Measurements from ENCODE around the gene LMTK2. TPM values are rescaled to one million over a fixed set of nuclear protein-coding genes. Genes with fewer than 3 reads are reported as not detected.
"Not testable (repeated sequence)": the region's sequence is repeated elsewhere in the genome, so short reads cannot be mapped to it uniquely, and the experiment has no call there.

The LMTK2 gene
- total and polyA plus RNA-seq, 4 donors, result 15.2 to 29.3 (median 22.2) TPM

DNA sequence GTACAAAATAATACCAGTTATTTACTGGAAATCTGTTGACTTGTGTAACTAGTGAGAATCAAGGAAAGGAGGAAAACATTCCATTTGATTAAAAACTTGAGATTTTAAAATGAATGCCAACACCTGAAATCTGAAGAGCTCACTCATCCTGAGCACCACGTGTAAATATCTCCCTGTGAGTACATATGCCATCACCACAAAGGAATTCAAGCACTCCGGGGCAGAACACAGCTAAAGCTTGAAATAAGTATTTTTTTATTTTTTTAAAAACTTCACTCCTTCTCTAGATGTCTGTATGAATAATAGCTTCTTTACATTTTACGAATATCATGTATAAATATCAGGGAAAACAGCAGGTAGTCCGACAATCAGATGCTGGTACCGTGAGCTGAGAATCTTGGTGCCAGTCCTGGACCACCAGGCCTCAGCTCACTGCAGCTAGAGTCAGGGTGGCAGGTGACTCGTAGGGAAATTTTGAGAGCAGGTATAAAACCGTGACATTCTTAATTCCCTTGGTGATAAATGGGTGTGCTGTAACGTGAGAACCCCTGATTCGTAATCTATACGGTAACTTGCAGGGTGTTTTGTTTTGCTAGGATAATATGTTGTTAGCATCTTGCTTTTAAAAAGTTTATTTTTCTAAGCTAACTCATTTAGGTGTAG, 12.7 kb downstream of the LMTK2 start:
- WGBS (ENCODE audit: insufficient coverage), result 94% methylated on average over 7 of the region's 10 CpGs
- H3K4me1 ChIP-seq (ENCODE audit: control insufficient read depth, insufficient read depth, low read length), result peaks cover 10% of the 10 kb centered on the region
- no peak for DNase-seq (ENCODE audit: low read depth in 4 of 6, low spot score in 6 of 6)

DNA sequence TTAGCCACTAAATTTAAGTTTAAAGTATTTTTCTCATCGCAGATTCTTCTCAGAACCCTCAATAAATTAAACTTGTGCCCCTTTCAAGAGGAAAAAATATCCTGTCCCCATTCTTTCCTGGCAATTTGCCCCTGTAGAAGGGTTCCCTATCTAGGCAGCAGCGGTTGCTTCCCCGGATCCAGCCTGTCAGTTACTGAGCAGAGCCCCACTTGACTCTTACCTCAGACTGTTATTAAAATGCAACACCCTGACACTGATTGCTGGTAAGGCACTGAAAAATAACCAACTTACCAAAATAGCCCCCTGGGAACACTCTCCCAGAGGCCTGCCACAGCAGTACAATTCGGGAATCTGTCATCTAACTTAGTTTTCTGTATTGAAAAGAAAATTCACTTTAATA, 13.9 kb downstream of the LMTK2 start:
- no peaks in the 10 kb centered on the region for H3K36me3 ChIP-seq (ENCODE audit: control insufficient read depth, insufficient read depth, low read length)
- no peak overlapping the region for H3K4me3 ChIP-seq (ENCODE audit: low read depth, low read length)
- no peaks in the 10 kb centered on the region for H3K9me3 ChIP-seq (ENCODE audit: control insufficient read depth, insufficient read depth, low read length)
- no peak for DNase-seq (ENCODE audit: low read depth in 4 of 6, low spot score in 6 of 6)
- no peak overlapping the region for H3K27ac ChIP-seq (ENCODE audit: low read depth, low read length)
- H3K27me3 ChIP-seq (ENCODE audit: control insufficient read depth, insufficient read depth, low read length), result no peaks in the 10 kb centered on the region
- 61% methylated on average over 3 of the region's 4 CpGs for WGBS (ENCODE audit: insufficient coverage)
- H3K4me1 ChIP-seq (ENCODE audit: control insufficient read depth, insufficient read depth, low read length), result peaks cover 10% of the 10 kb centered on the region

More for the DNA sequence above, 12.7 kb downstream of the LMTK2 start:
- no peak overlapping the region for H3K4me3 ChIP-seq (ENCODE audit: low read depth, low read length)
- peaks cover 3% of the 10 kb centered on the region for H3K36me3 ChIP-seq (ENCODE audit: control insufficient read depth, insufficient read depth, low read length)
- no peaks in the 10 kb centered on the region for H3K27me3 ChIP-seq (ENCODE audit: control insufficient read depth, insufficient read depth, low read length)
- H3K9me3 ChIP-seq (ENCODE audit: control insufficient read depth, insufficient read depth, low read length), result no peaks in the 10 kb centered on the region
- no peak overlapping the region for H3K27ac ChIP-seq (ENCODE audit: low read depth, low read length)

DNA sequence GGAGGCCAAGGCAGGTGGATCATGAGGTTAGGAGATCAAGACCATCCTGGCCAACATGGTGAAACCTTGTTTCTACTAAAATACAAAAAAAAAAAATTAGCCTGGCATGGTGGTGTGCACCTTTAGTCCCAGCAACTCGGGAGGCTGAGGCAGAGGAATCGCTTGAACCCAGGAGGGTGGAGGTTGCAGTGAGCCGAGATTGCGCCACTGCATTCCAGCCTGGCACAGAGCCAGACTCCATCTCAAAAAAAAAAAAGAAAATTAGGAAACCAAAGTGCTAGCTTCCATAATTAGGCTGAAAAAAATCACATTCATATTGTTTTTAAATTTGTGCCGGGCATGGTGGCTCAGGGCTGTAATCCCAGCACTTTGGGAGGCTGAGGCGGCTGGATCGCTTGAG, 14.7 kb downstream of the LMTK2 start:
- not testable (repeated sequence) for H3K27ac ChIP-seq (ENCODE audit: low read depth, low read length); DNase-seq (ENCODE audit: low read depth in 4 of 6, low spot score in 6 of 6); H3K9me3 ChIP-seq (ENCODE audit: control insufficient read depth, insufficient read depth, low read length); H3K36me3 ChIP-seq (ENCODE audit: control insufficient read depth, insufficient read depth, low read length); H3K4me3 ChIP-seq (ENCODE audit: low read depth, low read length); H3K27me3 ChIP-seq (ENCODE audit: control insufficient read depth, insufficient read depth, low read length)
- peaks cover 10% of the 10 kb centered on the region for H3K4me1 ChIP-seq (ENCODE audit: control insufficient read depth, insufficient read depth, low read length)
- 100% methylated on average over 4 of the region's 7 CpGs for WGBS (ENCODE audit: insufficient coverage)

DNA sequence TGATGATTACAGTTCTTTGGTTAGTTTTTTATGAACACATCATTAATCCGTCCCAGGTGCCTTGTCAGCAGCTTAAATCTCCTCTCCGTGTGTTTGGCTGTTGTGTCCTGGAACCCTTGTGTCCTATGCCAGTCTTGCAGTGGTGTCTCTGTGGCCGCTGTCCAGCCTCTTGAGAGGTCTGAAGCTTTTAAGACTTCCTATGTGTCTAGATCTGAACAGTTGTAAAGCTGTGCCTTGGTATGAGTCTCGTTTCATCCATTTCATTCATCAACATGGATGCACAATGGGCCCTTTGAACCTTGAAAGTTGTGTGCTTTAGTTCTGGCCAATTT, 16.7 kb downstream of the LMTK2 start:
- Histone ChIP-seq H3K27ac (ENCODE audit: low read depth, low read length) (no peak overlapping the region), H3K4me3 (ENCODE audit: low read depth, low read length) (no peak overlapping the region), H3K27me3 (ENCODE audit: control insufficient read depth, insufficient read depth, low read length) (no peaks in the 10 kb centered on the region), H3K4me1 (ENCODE audit: control insufficient read depth, insufficient read depth, low read length) (peaks cover 10% of the 10 kb centered on the region), H3K9me3 (ENCODE audit: control insufficient read depth, insufficient read depth, low read length) (no peaks in the 10 kb centered on the region), H3K36me3 (ENCODE audit: control insufficient read depth, insufficient read depth, low read length) (no peaks in the 10 kb centered on the region)
- DNase-seq (ENCODE audit: low read depth in 4 of 6, low spot score in 6 of 6), result peak in 1 of 6 donors; percentile 1
- 20% methylated on average over 1 of the region's 4 CpGs for WGBS (ENCODE audit: insufficient coverage)

DNA sequence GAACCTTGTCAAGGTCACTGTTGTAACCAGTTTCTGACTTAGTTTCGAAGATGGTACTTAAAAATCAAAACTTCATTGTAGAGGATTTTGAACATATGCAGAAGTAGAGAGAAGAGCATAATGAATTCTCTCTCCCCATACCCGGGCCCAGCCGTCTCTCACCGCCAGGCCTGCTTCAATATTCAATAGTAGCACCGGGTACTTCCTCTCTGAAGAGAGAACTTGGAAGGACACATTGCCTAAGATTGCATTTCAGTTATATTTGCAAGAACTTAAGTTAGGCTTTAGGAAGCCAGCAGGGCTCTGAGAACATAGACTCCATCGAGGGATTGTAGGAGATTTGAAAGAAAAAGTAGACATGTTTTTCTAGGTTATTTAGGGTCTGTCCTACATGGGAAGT, 19.1 kb downstream of the LMTK2 start:
- Histone ChIP-seq H3K27me3 (ENCODE audit: control insufficient read depth, insufficient read depth, low read length) (no peaks in the 10 kb centered on the region), H3K9me3 (ENCODE audit: control insufficient read depth, insufficient read depth, low read length) (no peaks in the 10 kb centered on the region), H3K4me3 (ENCODE audit: low read depth, low read length) (no peak overlapping the region), H3K4me1 (ENCODE audit: control insufficient read depth, insufficient read depth, low read length) (peaks cover 10% of the 10 kb centered on the region), H3K36me3 (ENCODE audit: control insufficient read depth, insufficient read depth, low read length) (no peaks in the 10 kb centered on the region), H3K27ac (ENCODE audit: low read depth, low read length) (no peak overlapping the region)
- DNase-seq (ENCODE audit: low read depth in 4 of 6, low spot score in 6 of 6), result no peak
- no CpG with 5 or more reads among the region's 6 CpGs for WGBS (ENCODE audit: insufficient coverage)

DNA sequence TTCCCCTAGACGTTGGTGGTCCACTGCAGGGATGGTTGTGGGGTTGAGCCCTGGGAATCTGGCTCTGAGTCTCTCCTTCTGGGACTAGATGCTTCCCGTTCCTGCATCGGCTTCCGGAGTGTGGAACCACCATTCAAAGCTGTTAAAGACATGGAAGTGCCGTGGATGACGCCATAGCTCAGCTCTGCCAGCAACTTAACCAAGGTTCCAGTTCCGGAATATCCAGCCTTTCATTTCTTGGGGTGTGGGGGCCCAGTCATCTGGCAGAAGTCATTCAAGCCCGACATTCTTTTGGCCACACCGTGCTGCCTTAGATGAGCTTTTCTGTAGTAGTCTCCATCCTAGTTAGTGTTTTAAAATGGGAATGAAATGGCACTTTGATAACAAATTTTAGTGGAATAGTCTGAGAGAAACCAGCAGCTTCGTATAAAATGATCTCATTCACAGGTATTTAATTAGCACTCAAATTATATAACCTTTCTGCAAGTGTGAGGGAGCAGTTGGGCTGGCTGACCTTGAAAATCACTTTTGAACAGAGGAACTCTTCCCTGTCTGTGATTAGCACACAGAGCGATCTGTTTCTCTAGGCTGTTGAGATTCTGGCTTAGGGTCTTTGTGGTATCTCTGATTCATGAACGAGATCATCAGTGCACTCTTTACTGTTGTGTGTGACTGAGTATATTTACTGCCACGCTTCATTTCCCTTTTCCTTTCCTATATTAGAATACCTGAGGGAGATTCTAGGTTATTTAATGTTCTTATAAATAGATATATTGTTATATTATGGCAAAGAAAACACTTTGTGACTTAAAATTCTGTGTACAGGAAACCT, 19.9 kb downstream of the LMTK2 start:
- Histone ChIP-seq H3K36me3 (ENCODE audit: control insufficient read depth, insufficient read depth, low read length) (no peaks in the 10 kb centered on the region), H3K4me1 (ENCODE audit: control insufficient read depth, insufficient read depth, low read length) (peaks cover 10% of the 10 kb centered on the region), H3K9me3 (ENCODE audit: control insufficient read depth, insufficient read depth, low read length) (no peaks in the 10 kb centered on the region), H3K4me3 (ENCODE audit: low read depth, low read length) (no peak overlapping the region), H3K27me3 (ENCODE audit: control insufficient read depth, insufficient read depth, low read length) (no peaks in the 10 kb centered on the region), H3K27ac (ENCODE audit: low read depth, low read length) (no peak overlapping the region)
- DNase-seq (ENCODE audit: low read depth in 4 of 6, low spot score in 6 of 6), result peak in 1 of 6 donors; percentile 2
- 94% methylated on average over 8 of the region's 13 CpGs for WGBS (ENCODE audit: insufficient coverage)

DNA sequence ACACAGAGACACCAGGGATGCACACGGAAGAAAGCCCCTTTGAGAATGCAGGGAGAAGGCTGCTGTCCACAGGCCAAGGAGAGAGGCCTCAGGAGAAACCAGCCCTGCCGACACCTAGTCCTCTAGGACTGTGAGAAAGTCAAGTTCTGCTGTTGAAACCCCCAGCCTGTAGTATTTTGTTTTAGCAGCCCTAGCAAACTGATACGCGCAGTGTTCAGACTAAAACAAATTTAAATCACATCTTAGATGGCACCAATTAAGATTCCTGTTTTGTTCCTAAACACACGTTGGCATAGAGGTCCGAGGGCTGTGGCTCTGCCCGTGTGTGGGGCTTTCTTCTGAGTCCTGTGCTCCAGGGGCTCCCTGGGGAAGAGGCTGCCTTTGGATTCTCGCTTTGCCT, 21.7 kb downstream of the LMTK2 start:
- H3K27me3 ChIP-seq (ENCODE audit: control insufficient read depth, insufficient read depth, low read length), result no peaks in the 10 kb centered on the region
- H3K4me3 ChIP-seq (ENCODE audit: low read depth, low read length), result no peak overlapping the region
- peaks cover 6% of the 10 kb centered on the region for H3K4me1 ChIP-seq (ENCODE audit: control insufficient read depth, insufficient read depth, low read length)
- DNase-seq (ENCODE audit: low read depth in 4 of 6, low spot score in 6 of 6), result no peak
- H3K27ac ChIP-seq (ENCODE audit: low read depth, low read length), result no peak overlapping the region
- no peaks in the 10 kb centered on the region for H3K36me3 ChIP-seq (ENCODE audit: control insufficient read depth, insufficient read depth, low read length)
- whole genome bisulfite sequencing (ENCODE audit: insufficient coverage), result 89% methylated on average over 5 of the region's 8 CpGs
- no peaks in the 10 kb centered on the region for H3K9me3 ChIP-seq (ENCODE audit: control insufficient read depth, insufficient read depth, low read length)

DNA sequence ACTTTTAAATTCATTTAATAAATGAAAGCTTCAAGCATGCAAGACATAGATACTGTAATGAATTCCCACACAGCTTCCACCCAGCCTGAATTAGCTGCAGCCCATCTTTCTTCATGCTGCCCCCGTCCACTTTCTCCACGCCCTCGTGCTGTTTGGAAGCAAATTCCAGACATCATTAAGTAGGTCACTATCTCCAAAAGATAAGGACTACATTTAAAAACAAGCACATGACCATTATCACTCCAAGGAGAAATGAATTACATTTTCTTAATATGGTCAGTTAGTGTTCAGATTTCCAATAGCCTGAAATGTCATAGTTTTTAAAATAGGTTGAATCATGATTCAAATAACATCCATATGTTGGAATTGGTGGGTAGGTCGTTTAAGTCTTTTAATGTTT, 24.3 kb downstream of the LMTK2 start:
- whole genome bisulfite sequencing (ENCODE audit: insufficient coverage), result 80% methylated on average over 1 of the region's 4 CpGs
- H3K4me1 ChIP-seq (ENCODE audit: control insufficient read depth, insufficient read depth, low read length), result peaks cover 5% of the 10 kb centered on the region
- H3K27me3 ChIP-seq (ENCODE audit: control insufficient read depth, insufficient read depth, low read length), result no peaks in the 10 kb centered on the region
- no peaks in the 10 kb centered on the region for H3K9me3 ChIP-seq (ENCODE audit: control insufficient read depth, insufficient read depth, low read length)
- no peak overlapping the region for H3K4me3 ChIP-seq (ENCODE audit: low read depth, low read length)
- no peak overlapping the region for H3K27ac ChIP-seq (ENCODE audit: low read depth, low read length)
- no peaks in the 10 kb centered on the region for H3K36me3 ChIP-seq (ENCODE audit: control insufficient read depth, insufficient read depth, low read length)
- no peak for DNase-seq (ENCODE audit: low read depth in 4 of 6, low spot score in 6 of 6)

DNA sequence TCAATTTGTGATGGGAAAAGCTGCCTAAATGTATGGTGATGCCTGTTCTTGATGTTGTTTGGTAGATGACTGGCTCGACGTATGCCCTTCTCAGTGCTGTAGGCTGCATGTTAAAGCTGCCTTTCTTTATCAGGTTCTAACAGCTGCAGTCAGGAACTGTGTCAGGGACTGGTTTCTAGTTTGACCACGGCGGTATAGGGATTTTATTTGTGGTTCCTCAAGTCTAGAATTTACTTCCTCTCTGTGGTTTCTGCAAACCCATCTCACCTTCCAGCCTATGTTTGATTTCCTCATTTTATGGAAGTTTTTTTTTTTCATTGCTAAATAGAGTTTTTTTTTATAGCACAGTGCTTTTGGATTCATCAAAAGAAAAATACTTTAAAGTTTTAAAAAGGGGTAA, 26.5 kb downstream of the LMTK2 start:
- H3K27ac ChIP-seq (ENCODE audit: low read depth, low read length), result no peak overlapping the region
- H3K36me3 ChIP-seq (ENCODE audit: control insufficient read depth, insufficient read depth, low read length), result peaks cover 5% of the 10 kb centered on the region
- H3K4me3 ChIP-seq (ENCODE audit: low read depth, low read length), result no peak overlapping the region
- peaks cover 5% of the 10 kb centered on the region for H3K4me1 ChIP-seq (ENCODE audit: control insufficient read depth, insufficient read depth, low read length)
- H3K27me3 ChIP-seq (ENCODE audit: control insufficient read depth, insufficient read depth, low read length), result no peaks in the 10 kb centered on the region
- WGBS (ENCODE audit: insufficient coverage), result 63% methylated on average over 2 of the region's 4 CpGs
- H3K9me3 ChIP-seq (ENCODE audit: control insufficient read depth, insufficient read depth, low read length), result no peaks in the 10 kb centered on the region
- no peak for DNase-seq (ENCODE audit: low read depth in 4 of 6, low spot score in 6 of 6)
